HEK293 (cell line): ENCODE results near the gene AOAH.

Experiments used
- CTCF ChIA-PET: fragments of 350-600 bp; formaldehyde crosslinking; extraction: SDS; loops from one replicate; lab custom pipeline; 2021; ENCODE audit warnings: antibody characterized with exemption; lab: Yijun Ruan, JAX
- POLR2A ChIA-PET: fragments of 300-600 bp; formaldehyde crosslinking; extraction: SDS; loops from one replicate; lab custom pipeline; 2020; ENCODE audit warnings: antibody characterized with exemption, inconsistent platforms; lab: Yijun Ruan, JAX
- H3K27ac ChIP-seq: fragments of 200-500 bp; sonication (Bioruptor generic); 2 replicates; pipeline ENCODE4 v1.5.1; 2014; ENCODE audit warnings: low read depth, low read length, control low read depth, inconsistent platforms; ENCODE audit errors: extremely low read depth
- H3K36me3 ChIP-seq, 2 experiments: fragments of 200-500 bp in 1 of 2; sonication (Bioruptor generic) in 1 of 2; 1 replicate in 1 of 2; 2 replicates in 1 of 2; pipeline ENCODE4 v1.5.1; 2014 to 2017; ENCODE audit warnings: inconsistent platforms in 2 of 2, low read length in 2 of 2; ENCODE audit not compliant: control insufficient read depth in 2 of 2, insufficient read depth in 1 of 2
- H3K4me1 ChIP-seq: fragments of 200-500 bp; sonication (Bioruptor generic); 2 replicates; pipeline ENCODE4 v1.5.1; 2014; ENCODE audit warnings: mild to moderate bottlenecking, low read length, inconsistent platforms; ENCODE audit not compliant: control insufficient read depth, insufficient read depth
- H3K4me3 ChIP-seq: 2 replicates; pipeline ENCODE4 v1.5.1; 2011; ENCODE audit warnings: low read depth, mild to moderate bottlenecking, control low read depth, low read length, moderate library complexity
- H3K9me3 ChIP-seq: fragments of 200-500 bp; sonication (Bioruptor generic); 2 replicates; pipeline ENCODE4 v1.5.1; 2014; ENCODE audit warnings: low read depth, low read length, inconsistent platforms; ENCODE audit not compliant: control insufficient read depth, insufficient read depth
- KLF17 ChIP-seq: fragments of 450-650 bp; formaldehyde crosslinking; IDR thresholded peaks from 2 replicates; pipeline ENCODE4 v1.5.1; 2016; ENCODE audit warnings: missing biosample characterization, missing genetic modification characterization
- KLF8 ChIP-seq: fragments of 450-650 bp; formaldehyde crosslinking; IDR thresholded peaks from 2 replicates; pipeline ENCODE4 v1.5.1; 2016; ENCODE audit warnings: missing biosample characterization, missing genetic modification characterization
- SCRT1 ChIP-seq: fragments of 450-650 bp; formaldehyde crosslinking; IDR thresholded peaks from 2 replicates; pipeline ENCODE4 v1.5.1; 2016; ENCODE audit warnings: missing biosample characterization, missing genetic modification characterization, borderline replicate concordance
- ZBTB1 ChIP-seq: fragments of 450-650 bp; formaldehyde crosslinking; IDR thresholded peaks from 2 replicates; pipeline ENCODE4 v1.5.1; 2016; ENCODE audit warnings: missing biosample characterization, missing genetic modification characterization
- ZBTB11 ChIP-seq: fragments of 450-650 bp; formaldehyde crosslinking; conservative IDR thresholded peaks from 2 replicates; pipeline ENCODE4 v1.5.1; 2016; ENCODE audit warnings: low read depth, missing biosample characterization, missing genetic modification characterization
- ZBTB49 ChIP-seq: fragments of 450-650 bp; formaldehyde crosslinking; IDR thresholded peaks from 2 replicates; pipeline ENCODE4 v1.5.1; 2016; ENCODE audit warnings: missing biosample characterization, missing genetic modification characterization, low read depth
- ZBTB8A ChIP-seq: fragments of 450-650 bp; formaldehyde crosslinking; IDR thresholded peaks from 2 replicates; pipeline ENCODE4 v1.5.1; 2016; ENCODE audit warnings: missing biosample characterization, missing genetic modification characterization
- ZNF112 ChIP-seq: fragments of 450-650 bp; formaldehyde crosslinking; IDR thresholded peaks from 2 replicates; pipeline ENCODE4 v1.5.0; 2017; ENCODE audit warnings: missing biosample characterization, missing genetic modification characterization
- ZNF140 ChIP-seq: fragments of 450-650 bp; formaldehyde crosslinking; IDR thresholded peaks from 2 replicates; pipeline ENCODE4 v1.5.1; 2016; ENCODE audit warnings: missing biosample characterization, missing genetic modification characterization
- ZNF146 ChIP-seq: fragments of 450-650 bp; formaldehyde crosslinking; IDR thresholded peaks from 2 replicates; pipeline ENCODE4 v1.5.1; 2016; ENCODE audit warnings: missing biosample characterization, missing genetic modification characterization
- ZNF398 ChIP-seq: fragments of 450-650 bp; formaldehyde crosslinking; IDR thresholded peaks from 2 replicates; pipeline ENCODE4 v1.5.1; 2017; ENCODE audit warnings: missing biosample characterization, missing genetic modification characterization
- ZNF473 ChIP-seq: fragments of 450-650 bp; formaldehyde crosslinking; IDR thresholded peaks from 2 replicates; pipeline ENCODE4 v1.5.1; 2017; ENCODE audit warnings: missing biosample characterization, missing genetic modification characterization
- ZNF501 ChIP-seq: fragments of 450-650 bp; formaldehyde crosslinking; IDR thresholded peaks from 2 replicates; pipeline ENCODE4 v1.5.1; 2016; ENCODE audit warnings: missing biosample characterization, missing genetic modification characterization
- ZNF518A ChIP-seq: fragments of 450-650 bp; formaldehyde crosslinking; conservative IDR thresholded peaks from 2 replicates; pipeline ENCODE4 v1.5.1; 2016; ENCODE audit warnings: low read depth, missing biosample characterization, missing genetic modification characterization
- ZNF561 ChIP-seq: fragments of 450-650 bp; IDR thresholded peaks from 2 replicates; pipeline ENCODE4 v1.5.1; 2018; ENCODE audit warnings: missing biosample characterization, missing genetic modification characterization, borderline replicate concordance
- ZNF645 ChIP-seq: fragments of 450-650 bp; formaldehyde crosslinking; IDR thresholded peaks from 2 replicates; pipeline ENCODE4; 2016; ENCODE audit warnings: missing biosample characterization, missing genetic modification characterization
- ZNF747 ChIP-seq: fragments of 450-650 bp; formaldehyde crosslinking; IDR thresholded peaks from 2 replicates; pipeline ENCODE4 v1.5.1; 2016; ENCODE audit warnings: missing biosample characterization, missing genetic modification characterization
- ZNF830 ChIP-seq: fragments of 450-650 bp; IDR thresholded peaks from 2 replicates; pipeline ENCODE4 v1.5.0; 2018; ENCODE audit warnings: missing biosample characterization, missing genetic modification characterization, low read depth, mild to moderate bottlenecking, moderate library complexity

AOAH gene

GRCh38 chr7:36521133-36521532 lies 203.2 kb downstream of the AOAH start:
- H3K9me3 ChIP-seq = no peaks in the 10 kb centered on the region
- H3K27ac ChIP-seq = no peak overlapping the region
- H3K36me3 ChIP-seq = no peaks in the 10 kb centered on the region
- ChIA-PET POLR2A (no interaction called here), CTCF (interaction anchor here (0.6 kb wide), 2 partner anchors 28 to 216 kb away, joined by 5 to 6 read pairs; no protein-coding TSS in a partner anchor)
- H3K4me3 ChIP-seq = no peak overlapping the region
- no peaks in the 10 kb centered on the region for H3K4me1 ChIP-seq
- TF ChIP-seq ZNF112 (tag by site-specific recombination) (no peak), KLF17 (tag by site-specific recombination) (no peak), ZNF830 (no peak), ZBTB11 (tag by site-specific recombination) (no peak), ZNF561 (tag by site-specific recombination) (no peak), ZNF146 (tag by site-specific recombination) (no peak)

GRCh38 chr7:36515847-36516246 lies 208.4 kb downstream of the AOAH start:
- H3K27ac ChIP-seq = no peak overlapping the region
- ChIA-PET CTCF (no interaction called here), POLR2A (no interaction called here)
- no peak overlapping the region for H3K4me3 ChIP-seq
- no peaks in the 10 kb centered on the region for H3K9me3 ChIP-seq
- H3K36me3 ChIP-seq = no peaks in the 10 kb centered on the region
- H3K4me1 ChIP-seq = no peaks in the 10 kb centered on the region
- TF ChIP-seq KLF8 (tag by site-specific recombination) (no peak), ZNF747 (tag by site-specific recombination) (no peak), ZNF140 (tag by site-specific recombination) (no peak), ZBTB1 (tag by site-specific recombination) (no peak), ZNF518A (tag by site-specific recombination) (no peak), ZNF398 (no peak), ZNF645 (tag by site-specific recombination) (no peak), SCRT1 (no peak), ZBTB49 (tag by site-specific recombination) (no peak), ZNF501 (no peak), ZBTB8A (tag by site-specific recombination) (no peak), ZNF473 (tag by site-specific recombination) (no peak)
